Measurements from ENCODE around the gene MMEL1. TPM values are rescaled to one million over a fixed set of nuclear protein-coding genes. Genes with fewer than 3 reads are reported as not detected.

The MMEL1 gene
- total RNA-seq, 1 experiment from 2014 or later = 4.9 TPM

DNA sequence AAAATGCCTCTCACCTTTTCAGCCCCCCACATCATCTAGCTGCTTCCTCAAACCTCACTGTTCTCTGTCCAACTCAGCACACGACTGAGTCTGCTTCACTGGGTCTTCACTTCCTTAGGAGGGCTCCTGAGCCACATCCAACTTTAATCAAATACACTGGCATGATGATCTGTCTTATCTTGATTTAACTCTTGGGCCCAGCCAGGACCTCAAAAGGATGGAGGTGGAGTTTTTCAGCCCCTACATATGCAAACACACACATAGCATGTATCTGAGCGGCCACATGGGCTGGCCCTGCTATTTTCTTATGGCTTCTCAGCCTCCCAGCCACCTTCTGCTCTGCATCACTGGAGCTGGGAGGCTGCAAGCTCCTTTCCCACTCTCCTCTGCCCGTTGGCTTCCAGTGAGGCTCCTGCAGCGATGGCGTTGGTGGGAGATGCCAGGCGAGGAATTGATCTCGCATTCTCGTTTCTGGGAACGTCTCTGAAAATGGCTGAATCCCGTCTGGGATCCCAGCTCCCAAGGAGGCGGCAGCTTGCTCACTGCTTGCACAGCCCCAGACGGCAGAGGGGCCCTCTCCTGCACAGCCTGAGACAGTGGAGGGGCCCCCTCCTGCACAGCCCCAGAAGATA, 48.0 kb downstream of the MMEL1 start:
- intact Hi-C loops (cut with micrococcal nuclease; ENCODE audit: unreplicated experiment) = loop anchor here (5.0 to 10.0 kb wide), 2 partner anchors 60 to 173 kb away; partner anchors contain the start of gene PEX10
- H3K9me3 ChIP-seq (ENCODE audit: insufficient read depth, low read depth) = no peaks in the 10 kb centered on the region
- peak overlapping the region; percentile 96 for H3K4me2 ChIP-seq
- no peak for DNase-seq
- POLR2A ChIA-PET (ENCODE audit: unreplicated experiment) = interaction anchor here (0.6 to 0.8 kb wide), 4 partner anchors 29 to 1009 kb away, joined by 3 to 9 read pairs (median 4); no protein-coding TSS in a partner anchor
- peaks cover 9% of the 10 kb centered on the region; the same call in 1 of the 2 replicates for H3F3A ChIP-seq (ENCODE audit: insufficient read depth, low read depth)
- CTCF ChIA-PET = interaction anchor here (0.8 kb wide), 1 partner anchor 16 kb away, joined by 3 read pairs; no protein-coding TSS in a partner anchor
- H3K4me3 ChIP-seq = peak overlapping the region; percentile 75; the same call in 1 of the 2 replicates
- no peaks in the 10 kb centered on the region for H3K4me1 ChIP-seq (replicated peaks; ENCODE audit: insufficient read depth)
- TF ChIP-seq EZH2 (IDR thresholded peaks at IDR 0.05; ENCODE audit: low read depth) = no peak
- TF ChIP-seq, protein P1, sequence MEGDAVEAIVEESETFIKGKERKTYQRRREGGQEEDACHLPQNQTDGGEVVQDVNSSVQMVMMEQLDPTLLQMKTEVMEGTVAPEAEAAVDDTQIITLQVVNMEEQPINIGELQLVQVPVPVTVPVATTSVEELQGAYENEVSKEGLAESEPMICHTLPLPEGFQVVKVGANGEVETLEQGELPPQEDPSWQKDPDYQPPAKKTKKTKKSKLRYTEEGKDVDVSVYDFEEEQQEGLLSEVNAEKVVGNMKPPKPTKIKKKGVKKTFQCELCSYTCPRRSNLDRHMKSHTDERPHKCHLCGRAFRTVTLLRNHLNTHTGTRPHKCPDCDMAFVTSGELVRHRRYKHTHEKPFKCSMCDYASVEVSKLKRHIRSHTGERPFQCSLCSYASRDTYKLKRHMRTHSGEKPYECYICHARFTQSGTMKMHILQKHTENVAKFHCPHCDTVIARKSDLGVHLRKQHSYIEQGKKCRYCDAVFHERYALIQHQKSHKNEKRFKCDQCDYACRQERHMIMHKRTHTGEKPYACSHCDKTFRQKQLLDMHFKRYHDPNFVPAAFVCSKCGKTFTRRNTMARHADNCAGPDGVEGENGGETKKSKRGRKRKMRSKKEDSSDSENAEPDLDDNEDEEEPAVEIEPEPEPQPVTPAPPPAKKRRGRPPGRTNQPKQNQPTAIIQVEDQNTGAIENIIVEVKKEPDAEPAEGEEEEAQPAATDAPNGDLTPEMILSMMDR (conservative IDR thresholded peaks at IDR 0.05) = no peak
- no peaks in the 10 kb centered on the region for H3K36me3 ChIP-seq (ENCODE audit: low read depth)
- H3K9me2 ChIP-seq (ENCODE audit: insufficient read depth) = no peaks in the 10 kb centered on the region
- H4K20me1 ChIP-seq (ENCODE audit: insufficient read depth) = no peaks in the 10 kb centered on the region
- H2AFZ ChIP-seq = no peak overlapping the region
- no peak overlapping the region for H3K27ac ChIP-seq
- H3K27me3 ChIP-seq (ENCODE audit: insufficient read depth, low read depth) = no peaks in the 10 kb centered on the region
- 0 out of 2 replicates have a peak, but pooled peaks cover 6% of the 10 kb centered on the region for H3K79me2 ChIP-seq (ENCODE audit: low read depth)
- BruUV-seq (replicated peaks) = no TSS peak

DNA sequence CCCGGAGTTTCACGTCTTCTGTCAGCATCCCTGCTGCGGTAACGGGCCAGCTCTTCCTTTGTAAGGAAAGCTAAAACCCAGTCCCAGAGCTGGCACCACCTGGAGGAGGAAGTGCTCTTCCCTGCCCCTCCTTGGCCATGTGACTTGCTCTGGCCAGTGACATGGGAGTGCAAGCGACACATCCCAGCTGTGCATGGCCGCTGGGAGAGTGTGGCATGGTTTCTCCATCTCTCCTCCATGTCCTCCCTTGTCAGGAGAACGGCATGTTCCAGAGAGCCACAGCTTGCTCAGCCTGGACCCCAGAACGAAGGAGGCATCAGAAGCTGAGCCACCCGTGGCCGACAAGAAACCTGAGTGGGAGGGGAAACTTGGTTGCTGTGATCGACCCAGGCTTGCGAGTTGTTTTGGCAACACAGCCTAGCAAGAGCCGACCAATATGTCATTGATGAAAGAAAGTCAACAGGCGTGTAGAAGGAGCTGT, 48.9 kb downstream of the MMEL1 start:
- POLR2A ChIA-PET (ENCODE audit: unreplicated experiment) = no interaction called here
- H3K9me2 ChIP-seq (ENCODE audit: insufficient read depth) = no peaks in the 10 kb centered on the region
- no peaks in the 10 kb centered on the region for H3K9me3 ChIP-seq (ENCODE audit: insufficient read depth, low read depth)
- peaks cover under 1% of the 10 kb centered on the region; the same call in 1 of the 2 replicates for H3K27me3 ChIP-seq (ENCODE audit: insufficient read depth, low read depth)
- no peaks in the 10 kb centered on the region for H4K20me1 ChIP-seq (ENCODE audit: insufficient read depth)
- H3K4me1 ChIP-seq (replicated peaks; ENCODE audit: insufficient read depth) = no peaks in the 10 kb centered on the region
- peaks cover 9% of the 10 kb centered on the region; the same call in 1 of the 2 replicates for H3F3A ChIP-seq (ENCODE audit: insufficient read depth, low read depth)
- no peak for DNase-seq
- no TSS peak for BruUV-seq (replicated peaks)
- no peak overlapping the region for H2AFZ ChIP-seq
- no peak overlapping the region for H3K27ac ChIP-seq
- 0 out of 2 replicates have a peak, but pooled peaks cover 6% of the 10 kb centered on the region for H3K79me2 ChIP-seq (ENCODE audit: low read depth)
- H3K4me3 ChIP-seq = no peak overlapping the region
- H3K36me3 ChIP-seq (ENCODE audit: low read depth) = no peaks in the 10 kb centered on the region
- intact Hi-C loops (cut with micrococcal nuclease; ENCODE audit: unreplicated experiment) = loop anchor here (10.0 kb wide), 1 partner anchor 61 kb away; no protein-coding TSS in a partner anchor
- H3K4me2 ChIP-seq = no peak overlapping the region
- TF ChIP-seq, protein P1 (conservative IDR thresholded peaks at IDR 0.05) = no peak
- TF ChIP-seq EZH2 (IDR thresholded peaks at IDR 0.05; ENCODE audit: low read depth) = no peak
- CTCF ChIA-PET = no interaction called here

DNA sequence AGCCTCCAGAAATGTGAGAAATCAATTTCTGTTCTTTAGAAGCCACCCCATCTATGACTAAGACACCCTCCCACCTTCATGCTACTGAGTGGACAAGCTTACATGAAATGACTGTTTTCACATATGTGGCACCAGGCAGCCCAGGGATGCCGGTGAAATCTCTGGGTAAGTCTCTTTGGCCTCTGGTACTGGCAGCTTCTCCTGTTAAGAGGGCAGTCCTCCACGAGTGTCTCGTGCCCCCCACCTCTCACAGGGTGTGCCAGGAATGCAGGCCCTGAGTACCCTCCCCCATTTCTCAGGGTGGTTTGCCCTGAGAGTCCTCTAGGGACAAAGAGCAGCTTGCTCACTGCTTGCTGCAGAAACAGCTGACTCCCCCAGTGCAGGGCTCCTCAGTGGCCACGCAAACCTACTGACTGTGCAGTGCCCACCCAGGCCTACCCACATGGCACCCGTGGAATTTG, 49.5 kb downstream of the MMEL1 start:
- Histone ChIP-seq H3K9me3 (ENCODE audit: insufficient read depth, low read depth) (no peaks in the 10 kb centered on the region), H3K9me2 (ENCODE audit: insufficient read depth) (no peaks in the 10 kb centered on the region), H3K27me3 (ENCODE audit: insufficient read depth, low read depth) (peaks cover 6% of the 10 kb centered on the region; the same call in 1 of the 2 replicates), H3K36me3 (ENCODE audit: low read depth) (no peaks in the 10 kb centered on the region), H3K4me3 (no peak overlapping the region), H3K27ac (no peak overlapping the region), H4K20me1 (ENCODE audit: insufficient read depth) (no peaks in the 10 kb centered on the region), H3K4me1 (replicated peaks; ENCODE audit: insufficient read depth) (no peaks in the 10 kb centered on the region), H2AFZ (no peak overlapping the region), H3K4me2 (no peak overlapping the region), H3F3A (ENCODE audit: insufficient read depth, low read depth) (peaks cover 9% of the 10 kb centered on the region; the same call in 1 of the 2 replicates), H3K79me2 (ENCODE audit: low read depth) (0 out of 2 replicates have a peak, but pooled peaks cover 6% of the 10 kb centered on the region)
- no peak for TF ChIP-seq EZH2 (IDR thresholded peaks at IDR 0.05; ENCODE audit: low read depth)
- TF ChIP-seq, protein P1 (conservative IDR thresholded peaks at IDR 0.05) = no peak
- intact Hi-C loops (cut with micrococcal nuclease; ENCODE audit: unreplicated experiment) = loop anchor here (10.0 kb wide), 1 partner anchor 61 kb away; no protein-coding TSS in a partner anchor
- no TSS peak for BruUV-seq (replicated peaks)
- DNase-seq = no peak
- ChIA-PET POLR2A (ENCODE audit: unreplicated experiment) (no interaction called here), CTCF (no interaction called here)

Measured in PC-9 (cell line).